GM12875 (cell line): Measurements from ENCODE around the gene CHCHD10.

Experiments used
- H3K4me3 ChIP-seq: one replicate; pipeline ENCODE4 v1.5.1; 2011; ENCODE audit warnings: low read depth, low read length, control low read depth
- CTCF ChIP-seq: IDR thresholded peaks from 2 replicates; pipeline ENCODE4 v1.5.1; 2011; ENCODE audit warnings: low read depth, mild to moderate bottlenecking, control low read depth, inconsistent platforms, low read length, moderate library complexity, borderline replicate concordance; ENCODE audit not compliant: insufficient read depth

Gene CHCHD10

GRCh38 chr22:23772315-23772648, 4.5 kb upstream of the CHCHD10 start:
- TF ChIP-seq CTCF, result no peak
- H3K4me3 ChIP-seq, result peak overlapping the region; percentile 28

- no peak overlapping the region for H3K4me3 ChIP-seq
- no peak for TF ChIP-seq CTCF
Measured at GRCh38 chr22:23769321-23769965, 1.7 kb upstream of the CHCHD10 start.

GRCh38 chr22:23767303-23767672, 484 bp downstream of the CHCHD10 start:
- TF ChIP-seq CTCF, result no peak
- H3K4me3 ChIP-seq, result peak overlapping the region; percentile 91

GRCh38 chr22:23764899-23765881, 2.6 kb downstream of the CHCHD10 start:
- no peak overlapping the region for H3K4me3 ChIP-seq
- no peak for TF ChIP-seq CTCF

GRCh38 chr22:23763954-23764353, 3.8 kb downstream of the CHCHD10 start:
- H3K4me3 ChIP-seq, result peak overlapping the region; percentile 38
- no peak for TF ChIP-seq CTCF

GRCh38 chr22:23763579-23763945, 4.2 kb downstream of the CHCHD10 start:
- TF ChIP-seq CTCF, result no peak
- peak overlapping the region; percentile 38 for H3K4me3 ChIP-seq

- H3K4me3 ChIP-seq, result peak within 1 kb of the TSS; percentile 38
Measured at GRCh38 chr22:23762842-23763578, 4.8 kb downstream of the CHCHD10 start, which contains the start of gene C22orf15. TSS of gene C22orf15 (plus strand) at chr22:23762990. CDS start at chr22:23763307, 317 bp downstream.

More at GRCh38 chr22:23762842-23763578, 4.8 kb downstream of the CHCHD10 start, which contains the start of gene C22orf15:
- no peak for TF ChIP-seq CTCF
